GM23338 (cell line): Measurements from ENCODE around the gene NDUFA13. TPM values are rescaled to one million over a fixed set of nuclear protein-coding genes. Genes with fewer than 3 reads are reported as not detected.

ENCODE experiments used
- ATAC-seq: fragments of 200-7000 bp; cut with Tn5 transposase; 3 replicates; pipeline ENCODE4 v1.9.1; 2020
- DNase-seq: peaks from one replicate; pipeline ENCODE4 v3.0.0-alpha.2; 2015; ENCODE audit warnings: low spot score
- H2AFZ ChIP-seq: fragments of 200-600 bp; sonication (generic); 2 replicates; pipeline ENCODE4 v1.8.0; 2016; ENCODE audit warnings: antibody characterized with exemption, mild to moderate bottlenecking, moderate library complexity
- H3F3A ChIP-seq: fragments of 200-600 bp; sonication (generic); replicated peaks from 2 replicates; pipeline ENCODE4 v1.8.0; 2017; ENCODE audit warnings: antibody characterized with exemption, mixed run types, low read depth
- H3K27ac ChIP-seq: fragments of 200-600 bp; sonication (generic); 2 replicates; pipeline ENCODE4 v1.6.1; 2016; ENCODE audit warnings: low read depth
- H3K27me3 ChIP-seq: fragments of 200-600 bp; sonication (generic); 2 replicates; pipeline ENCODE4 v1.8.0; 2016; ENCODE audit warnings: mild to moderate bottlenecking, mixed run types, moderate library complexity; ENCODE audit not compliant: insufficient read depth
- H3K36me3 ChIP-seq: fragments of 200-600 bp; sonication (generic); 2 replicates; pipeline ENCODE4 v1.8.0; 2016; ENCODE audit warnings: mild to moderate bottlenecking; ENCODE audit not compliant: insufficient read depth
- H3K4me1 ChIP-seq: fragments of 200-600 bp; sonication (generic); 2 replicates; pipeline ENCODE4 v1.8.0; 2016; ENCODE audit warnings: mild to moderate bottlenecking, moderate library complexity; ENCODE audit not compliant: insufficient read depth
- H3K4me2 ChIP-seq: fragments of 200-600 bp; sonication (generic); 2 replicates; pipeline ENCODE4 v1.7.1; 2017; ENCODE audit warnings: mixed run types
- H3K4me3 ChIP-seq: fragments of 200-600 bp; sonication (generic); 2 replicates; pipeline ENCODE4 v1.6.1; 2016; ENCODE audit warnings: mixed run types
- H3K79me2 ChIP-seq: fragments of 200-600 bp; sonication (generic); replicated peaks from 2 replicates; pipeline ENCODE4 v1.8.0; 2017; ENCODE audit warnings: mild to moderate bottlenecking; ENCODE audit not compliant: insufficient read depth
- H3K9me2 ChIP-seq: fragments of 200-600 bp; sonication (generic); 2 replicates; pipeline ENCODE4 v1.8.0; 2017; ENCODE audit not compliant: insufficient read depth
- H4K20me1 ChIP-seq: fragments of 200-600 bp; sonication (generic); replicated peaks from 2 replicates; pipeline ENCODE4 v1.8.0; 2017; ENCODE audit warnings: mild to moderate bottlenecking; ENCODE audit not compliant: insufficient read depth
- H3K27ac Mint-ChIP-seq: 2 replicates; pipeline ENCODE4 v1.8.0; 2020; ENCODE audit warnings: inconsistent platforms, mild to moderate bottlenecking, moderate library complexity, mixed read lengths
- H3K27me3 Mint-ChIP-seq: 3 replicates; pipeline ENCODE4 v1.8.0; 2022; ENCODE audit warnings: low read depth, mild to moderate bottlenecking, moderate library complexity, mixed read lengths, inconsistent platforms; ENCODE audit not compliant: insufficient read depth, poor library complexity
- H3K36me3 Mint-ChIP-seq: 3 replicates; pipeline ENCODE4 v1.8.0; 2021; ENCODE audit warnings: low read depth, mild to moderate bottlenecking, inconsistent platforms, moderate library complexity, mixed read lengths
- H3K4me1 Mint-ChIP-seq: 3 replicates; pipeline ENCODE4 v1.8.0; 2020; ENCODE audit warnings: mild to moderate bottlenecking, inconsistent platforms, mixed read lengths
- H3K4me3 Mint-ChIP-seq: 3 replicates; pipeline ENCODE4 v1.8.0; 2021; ENCODE audit warnings: moderate library complexity, mild to moderate bottlenecking, inconsistent platforms, mixed read lengths
- H3K9me3 Mint-ChIP-seq: 3 replicates; pipeline ENCODE4 v1.8.0; 2020; ENCODE audit warnings: moderate library complexity, mild to moderate bottlenecking, inconsistent platforms, mixed read lengths
- CREB1 ChIP-seq: fragments of 250-450 bp; sonication (Bioruptor Pico); IDR thresholded peaks from 2 replicates; pipeline ENCODE4 v1.5.0; 2020; ENCODE audit warnings: low read depth, mild to moderate bottlenecking, moderate library complexity
- CTCF ChIP-seq, 2 experiments: fragments of 200-600 bp in 1 of 2; sonication (generic) in 1 of 2; conservative IDR thresholded peaks; 2 replicates each; pipeline versions ENCODE4 v1.5.1 to v1.6.1; 2016 to 2017; ENCODE audit warnings: antibody characterized with exemption in 2 of 2, low read depth in 2 of 2, mild to moderate bottlenecking in 2 of 2, moderate library complexity in 1 of 2
- ETS1 ChIP-seq: IDR thresholded peaks from 2 replicates; pipeline ENCODE4 v1.6.1; 2016; ENCODE audit warnings: antibody characterized with exemption
- EZH2 ChIP-seq: fragments of 200-600 bp; sonication (generic); IDR thresholded peaks from one replicate; pipeline ENCODE4 v1.8.0; 2017; ENCODE audit warnings: antibody characterized with exemption, mild to moderate bottlenecking, low read depth; ENCODE audit not compliant: unreplicated experiment
- EZH2phosphoT487 ChIP-seq: fragments of 200-600 bp; sonication (generic); IDR thresholded peaks from one replicate; pipeline ENCODE4 v1.8.1; 2018; ENCODE audit warnings: antibody characterized with exemption; ENCODE audit not compliant: unreplicated experiment
- JUNB ChIP-seq: IDR thresholded peaks from one replicate; pipeline ENCODE4 v1.6.1; 2016; ENCODE audit warnings: antibody characterized with exemption; ENCODE audit not compliant: unreplicated experiment
- NANOG ChIP-seq: IDR thresholded peaks from 2 replicates; pipeline ENCODE4 v1.6.1; 2016; ENCODE audit warnings: antibody characterized with exemption, borderline replicate concordance
- POLR2AphosphoS5 ChIP-seq: IDR thresholded peaks from 2 replicates; pipeline ENCODE4 v1.6.1; 2016; ENCODE audit warnings: antibody characterized with exemption, low read depth
- REST ChIP-seq: IDR thresholded peaks from one replicate; pipeline ENCODE4 v1.6.1; 2018; ENCODE audit warnings: antibody characterized with exemption; ENCODE audit not compliant: unreplicated experiment
- STAT1 ChIP-seq: IDR thresholded peaks from one replicate; pipeline ENCODE4 v1.6.1; 2016; ENCODE audit warnings: antibody characterized with exemption; ENCODE audit not compliant: unreplicated experiment
- ZNF114 ChIP-seq: fragments of 250-450 bp; sonication (Bioruptor Pico); IDR thresholded peaks from 2 replicates; pipeline ENCODE4 v1.5.0; 2020; ENCODE audit warnings: mild to moderate bottlenecking, moderate library complexity
- ZNF331 ChIP-seq: fragments of 250-450 bp; sonication (Bioruptor Pico); IDR thresholded peaks from 2 replicates; pipeline ENCODE4 v1.5.0; 2020; ENCODE audit warnings: low read depth, mild to moderate bottlenecking, moderate library complexity
- ZNF462 ChIP-seq: fragments of 250-450 bp; sonication (Bioruptor Pico); IDR thresholded peaks from 2 replicates; pipeline ENCODE4 v1.5.0; 2020; ENCODE audit warnings: mild to moderate bottlenecking, moderate library complexity
- polyA plus RNA-seq: library from polyadenylated mRNA; unstranded; fragments of >200 nt; fragmentation: Nextera tagmentation; extraction: Ambion mirVana; gene quantifications from 2 replicates; pipeline ENCODE4 v1.2.1, GENCODE V29; 2016
- total RNA-seq: library from RNA; depleted of rRNA; stranded (reverse); fragments of >200 nt; shearing (Covaris generic); gene quantifications from 2 replicates; pipeline ENCODE4 v1.2.3, GENCODE V29; 2014

Gene NDUFA13
- total and polyA plus RNA-seq, 2 experiments from 2014 or later, result 143 to 598 TPM

GRCh38 chr19:19527371-19527656 lies 11.3 kb downstream of the NDUFA13 start:
- Histone ChIP-seq H3K4me2 (no peak overlapping the region), H3K4me1 (peaks cover 6% of the 10 kb centered on the region; the same call in 1 of the 2 replicates), H3K4me3 (no peak overlapping the region), H2AFZ (no peak overlapping the region), H3K27ac (no peak overlapping the region; the same call in 1 of the 2 replicates), H3K27me3 (no peaks in the 10 kb centered on the region), H3F3A (peaks cover 22% of the 10 kb centered on the region), H3K36me3 (peaks cover 6% of the 10 kb centered on the region; the same call in 1 of the 2 replicates), H4K20me1 (peaks cover 30% of the 10 kb centered on the region), H3K79me2 (peaks cover 31% of the 10 kb centered on the region), H3K9me2 (no peaks in the 10 kb centered on the region)
- DNase-seq (no peak), ATAC-seq (no peak)
- Mint-ChIP-seq H3K36me3 (peaks cover 41% of the 10 kb centered on the region), H3K4me3 (no peak overlapping the region), H3K27ac (no peak overlapping the region), H3K27me3 (peaks cover 5% of the 10 kb centered on the region), H3K9me3 (no peaks in the 10 kb centered on the region), H3K4me1 (peaks cover 36% of the 10 kb centered on the region)
- TF ChIP-seq ETS1, result no peak
- no peak for TF ChIP-seq REST
- no peak for TF ChIP-seq ZNF331 (CRISPR knock-in tag)
- no peak for TF ChIP-seq JUNB
- TF ChIP-seq CTCF (conservative IDR thresholded peaks at IDR 0.05; ENCODE audit: low read depth in 2 of 2), result no peak
- no peak for TF ChIP-seq CREB1 (CRISPR knock-in tag)
- no peak for TF ChIP-seq POLR2AphosphoS5
- TF ChIP-seq EZH2phosphoT487, result no peak
- no peak for TF ChIP-seq ZNF114 (CRISPR knock-in tag)
- TF ChIP-seq EZH2, result no peak
- no peak for TF ChIP-seq STAT1
- TF ChIP-seq ZNF462 (CRISPR knock-in tag), result no peak
- TF ChIP-seq NANOG, result no peak
